MM.1S (cell line): ENCODE data around the gene CCL24.

Experiments
- DNase-seq: peaks from one replicate; pipeline ENCODE4 v3.0.0-alpha.2; 2015
- H2AFZ ChIP-seq: fragments of 300-600 bp; sonication (generic); 2 replicates; pipeline ENCODE4 v1.6.0; 2016; ENCODE audit warnings: antibody characterized with exemption, low read length
- H3F3A ChIP-seq: fragments of 300-600 bp; sonication (generic); 2 replicates; pipeline ENCODE4 v1.6.1; 2016; ENCODE audit warnings: mild to moderate bottlenecking, antibody characterized with exemption, low read length, moderate library complexity, mixed read lengths; ENCODE audit not compliant: insufficient read depth
- H3K27ac ChIP-seq: fragments of 300-600 bp; sonication (generic); 2 replicates; pipeline ENCODE4 v1.5.1; 2016; ENCODE audit warnings: mild to moderate bottlenecking, low read length
- H3K27me3 ChIP-seq: fragments of 300-600 bp; sonication (generic); replicated peaks from 2 replicates; pipeline ENCODE4 v1.6.0; 2016; ENCODE audit warnings: low read length; ENCODE audit not compliant: insufficient read depth
- H3K36me3 ChIP-seq: fragments of 300-600 bp; sonication (generic); replicated peaks from 2 replicates; pipeline ENCODE4 v1.6.1; 2016; ENCODE audit warnings: mild to moderate bottlenecking, low read length, mixed read lengths; ENCODE audit not compliant: insufficient read depth
- H3K4me1 ChIP-seq: fragments of 300-600 bp; sonication (generic); 2 replicates; pipeline ENCODE4 v1.6.1; 2016; ENCODE audit warnings: low read length, mixed read lengths
- H3K4me2 ChIP-seq: fragments of 300-600 bp; sonication (generic); 2 replicates; pipeline ENCODE4 v1.6.0; 2016; ENCODE audit warnings: low read depth, low read length
- H3K4me3 ChIP-seq: fragments of 300-600 bp; sonication (generic); 2 replicates; pipeline ENCODE4 v1.5.1; 2016; ENCODE audit warnings: low read length, mixed read lengths
- H3K79me2 ChIP-seq: fragments of 300-600 bp; sonication (generic); 2 replicates; pipeline ENCODE4 v1.6.1; 2016; ENCODE audit warnings: mixed run types, low read length, mixed read lengths
- H3K9ac ChIP-seq: fragments of 300-600 bp; sonication (generic); 2 replicates; pipeline ENCODE4 v1.6.1; 2016; ENCODE audit warnings: low read length, mixed read lengths
- H3K9me2 ChIP-seq: fragments of 300-600 bp; sonication (generic); replicated peaks from 2 replicates; pipeline ENCODE4 v1.6.1; 2016; ENCODE audit warnings: mild to moderate bottlenecking, low read length, mixed read lengths; ENCODE audit not compliant: insufficient read depth
- H3K9me3 ChIP-seq: fragments of 300-600 bp; sonication (generic); replicated peaks from 2 replicates; pipeline ENCODE4 v1.6.1; 2016; ENCODE audit warnings: mild to moderate bottlenecking, low read length, mixed read lengths; ENCODE audit not compliant: insufficient read depth
- H4K20me1 ChIP-seq: fragments of 300-600 bp; sonication (generic); 2 replicates; pipeline ENCODE4 v1.6.1; 2016; ENCODE audit warnings: mild to moderate bottlenecking, low read length, moderate library complexity, mixed read lengths; ENCODE audit not compliant: insufficient read depth
- EZH2 ChIP-seq: fragments of 300-600 bp; sonication (generic); optimal IDR thresholded peaks from 2 replicates; pipeline ENCODE3; 2017; ENCODE audit warnings: low read depth, mild to moderate bottlenecking, antibody characterized with exemption, low read length, mixed read lengths
- EZH2phosphoT487 ChIP-seq: fragments of 300-600 bp; sonication (generic); IDR thresholded peaks from 2 replicates; pipeline ENCODE4 v1.6.1; 2018; ENCODE audit warnings: antibody characterized with exemption, low read length
- TF ChIP-seq, protein P1 (sequence below): fragments of 300-600 bp; sonication (generic); IDR thresholded peaks from 2 replicates; pipeline ENCODE4 v1.5.1; 2016; ENCODE audit warnings: antibody characterized with exemption, low read length, mixed read lengths

CCL24 gene

DNA sequence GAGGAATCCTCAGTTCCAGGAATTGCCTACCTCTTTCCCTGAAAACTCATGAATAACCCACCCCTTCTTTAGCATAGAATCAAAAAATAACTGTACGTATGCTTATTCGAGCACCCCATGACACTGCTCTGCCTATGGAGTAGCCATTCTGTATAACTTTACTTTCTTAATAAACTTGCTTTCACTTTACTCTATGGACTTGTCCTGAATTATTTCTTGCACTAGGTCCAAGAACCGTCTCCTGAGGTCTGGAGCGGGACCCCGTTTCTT is 11.1 kb downstream of the CCL24 start:
- H3F3A ChIP-seq, result no peaks in the 10 kb centered on the region

DNA sequence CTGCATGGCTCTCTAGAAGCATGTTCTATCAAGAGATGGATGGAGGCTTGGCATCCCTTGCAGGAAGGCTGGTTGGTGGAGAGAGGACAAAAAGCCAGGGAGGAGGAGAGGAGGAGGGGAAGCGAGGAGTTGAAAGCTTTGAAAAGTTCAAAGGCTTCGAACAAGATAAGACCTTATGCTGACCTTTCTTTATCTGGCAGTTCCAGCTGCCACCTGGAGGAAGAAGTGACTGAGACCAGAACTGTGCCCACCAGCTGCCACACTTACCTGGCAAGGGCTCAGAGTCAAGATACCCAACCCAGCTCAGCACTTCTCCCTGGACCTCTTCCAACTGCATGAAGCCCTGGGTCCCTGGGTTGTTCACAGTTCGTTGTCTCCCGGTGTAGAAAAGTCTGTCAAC is 14.8 kb downstream of the CCL24 start:
- Histone ChIP-seq H3K4me3 (no peak overlapping the region), H2AFZ (no peak overlapping the region), H3K4me1 (no peaks in the 10 kb centered on the region), H3K27me3 (no peaks in the 10 kb centered on the region), H3K9me3 (no peaks in the 10 kb centered on the region), H3K9me2 (no peaks in the 10 kb centered on the region), H3K27ac (no peak overlapping the region), H3K36me3 (no peaks in the 10 kb centered on the region), H3K79me2 (no peaks in the 10 kb centered on the region), H3F3A (no peaks in the 10 kb centered on the region), H3K4me2 (no peak overlapping the region), H4K20me1 (no peaks in the 10 kb centered on the region), H3K9ac (no peak overlapping the region)
- peak; percentile 7 for DNase-seq
- TF ChIP-seq, protein P1, sequence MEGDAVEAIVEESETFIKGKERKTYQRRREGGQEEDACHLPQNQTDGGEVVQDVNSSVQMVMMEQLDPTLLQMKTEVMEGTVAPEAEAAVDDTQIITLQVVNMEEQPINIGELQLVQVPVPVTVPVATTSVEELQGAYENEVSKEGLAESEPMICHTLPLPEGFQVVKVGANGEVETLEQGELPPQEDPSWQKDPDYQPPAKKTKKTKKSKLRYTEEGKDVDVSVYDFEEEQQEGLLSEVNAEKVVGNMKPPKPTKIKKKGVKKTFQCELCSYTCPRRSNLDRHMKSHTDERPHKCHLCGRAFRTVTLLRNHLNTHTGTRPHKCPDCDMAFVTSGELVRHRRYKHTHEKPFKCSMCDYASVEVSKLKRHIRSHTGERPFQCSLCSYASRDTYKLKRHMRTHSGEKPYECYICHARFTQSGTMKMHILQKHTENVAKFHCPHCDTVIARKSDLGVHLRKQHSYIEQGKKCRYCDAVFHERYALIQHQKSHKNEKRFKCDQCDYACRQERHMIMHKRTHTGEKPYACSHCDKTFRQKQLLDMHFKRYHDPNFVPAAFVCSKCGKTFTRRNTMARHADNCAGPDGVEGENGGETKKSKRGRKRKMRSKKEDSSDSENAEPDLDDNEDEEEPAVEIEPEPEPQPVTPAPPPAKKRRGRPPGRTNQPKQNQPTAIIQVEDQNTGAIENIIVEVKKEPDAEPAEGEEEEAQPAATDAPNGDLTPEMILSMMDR, result no peak
- TF ChIP-seq EZH2 (no peak), EZH2phosphoT487 (no peak)

More for the DNA sequence above, 11.1 kb downstream of the CCL24 start:
- H3K9me2 ChIP-seq, result no peaks in the 10 kb centered on the region
- no peaks in the 10 kb centered on the region for H3K27me3 ChIP-seq
- DNase-seq, result no peak
- no peaks in the 10 kb centered on the region for H3K9me3 ChIP-seq
- H3K9ac ChIP-seq, result no peak overlapping the region
- TF ChIP-seq, protein P1, result no peak
- TF ChIP-seq EZH2 (no peak), EZH2phosphoT487 (no peak)
- no peaks in the 10 kb centered on the region for H3K79me2 ChIP-seq
- no peaks in the 10 kb centered on the region for H3K4me1 ChIP-seq
- no peak overlapping the region for H3K4me3 ChIP-seq
- H3K27ac ChIP-seq, result no peak overlapping the region
- H3K36me3 ChIP-seq, result no peaks in the 10 kb centered on the region
- no peaks in the 10 kb centered on the region for H4K20me1 ChIP-seq
- no peak overlapping the region for H3K4me2 ChIP-seq
- H2AFZ ChIP-seq, result no peak overlapping the region

DNA sequence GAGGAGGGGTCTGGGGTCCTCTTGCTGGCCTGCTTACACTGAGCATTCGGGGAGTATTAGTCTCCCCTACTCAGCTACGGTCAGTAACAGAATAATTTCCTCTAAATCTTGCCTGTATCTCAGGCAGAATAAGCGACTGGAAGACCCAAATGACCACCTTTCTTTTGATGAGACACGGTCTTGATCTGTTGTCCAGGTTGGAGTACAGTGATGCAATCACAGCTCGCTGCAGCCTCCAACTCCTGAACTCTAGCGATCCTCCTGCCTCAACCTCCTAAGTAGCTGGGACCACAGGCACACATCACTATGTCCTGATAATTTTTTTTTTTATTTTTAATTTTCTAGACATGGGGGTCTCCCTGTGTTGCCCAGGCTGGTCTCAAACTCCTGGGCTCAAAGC is 17.2 kb downstream of the CCL24 start:
- H3K9me3 ChIP-seq, result no peaks in the 10 kb centered on the region
- DNase-seq, result no peak

More for the DNA sequence above, 17.2 kb downstream of the CCL24 start:
- no peaks in the 10 kb centered on the region for H3K79me2 ChIP-seq
- H3K4me2 ChIP-seq, result no peak overlapping the region
- H3K9ac ChIP-seq, result no peak overlapping the region
- no peaks in the 10 kb centered on the region for H3F3A ChIP-seq
- H3K4me3 ChIP-seq, result no peak overlapping the region
- no peaks in the 10 kb centered on the region for H3K4me1 ChIP-seq
- no peak overlapping the region for H3K27ac ChIP-seq
- H3K36me3 ChIP-seq, result no peaks in the 10 kb centered on the region
- no peaks in the 10 kb centered on the region for H3K9me2 ChIP-seq
- no peak for TF ChIP-seq EZH2
- TF ChIP-seq, protein P1, result no peak
- TF ChIP-seq EZH2phosphoT487, result no peak
- H4K20me1 ChIP-seq, result no peaks in the 10 kb centered on the region
- H3K27me3 ChIP-seq, result no peaks in the 10 kb centered on the region
- H2AFZ ChIP-seq, result no peak overlapping the region
